T-helper 2 cell (primary cell): Measurements from ENCODE around the gene GP1BA.
A peak's percentile ranks its signal among the peaks of the same experiment; 100 is the strongest.
"Not testable (repeated sequence)": the region's sequence is repeated elsewhere in the genome, so short reads cannot be mapped to it uniquely, and the experiment has no call there.

ENCODE experiments used
- DNase-seq, 5 experiments: peaks; one replicate each; pipeline versions ENCODE4 v3.0.0 to v3.0.0-alpha.2; 2012 to 2022

GP1BA gene

GRCh38 chr17:4901648-4902344 is 30.3 kb upstream of the GP1BA start:
- DNase-seq: no peak

- no peak for DNase-seq
These were observed 29.5 kb upstream of the GP1BA start for GRCh38 chr17:4902540-4902939.

GRCh38 chr17:4903051-4903818 is 28.8 kb upstream of the GP1BA start, which contains the start of gene CHRNE:
CHRNE (minus strand) TSS chr17:4903098; CDS start chr17:4903063, 35 bp downstream.
- peak in 4 of 5 experiments; percentile 64 to 80 (median 68) for DNase-seq

- not testable (repeated sequence) for DNase-seq
These were observed 25.4 kb upstream of the GP1BA start for GRCh38 chr17:4906642-4907041.

- DNase-seq: no peak
These were observed 23.8 kb upstream of the GP1BA start for GRCh38 chr17:4908301-4908700.

GRCh38 chr17:4908711-4909496 is 23.2 kb upstream of the GP1BA start:
- peak; percentile 29 to 86 (median 54) for DNase-seq

- no peak for DNase-seq
These were observed 18.1 kb upstream of the GP1BA start for GRCh38 chr17:4913994-4914393.

- DNase-seq: not testable (repeated sequence)
These were observed 17.5 kb upstream of the GP1BA start for GRCh38 chr17:4914551-4914950.

GRCh38 chr17:4919511-4920047 is 12.5 kb upstream of the GP1BA start:
- no peak for DNase-seq

- no peak for DNase-seq
These were observed 11.6 kb upstream of the GP1BA start for GRCh38 chr17:4920351-4921048.

GRCh38 chr17:4921320-4921719 is 10.8 kb upstream of the GP1BA start:
- no peak for DNase-seq

- DNase-seq: not testable (repeated sequence)
These were observed 5.3 kb upstream of the GP1BA start for GRCh38 chr17:4926577-4927335.

- no peak for DNase-seq
These were observed 3.2 kb upstream of the GP1BA start for GRCh38 chr17:4928881-4929280.

- DNase-seq: no peak
These were observed 679 bp downstream of the GP1BA start for GRCh38 chr17:4932756-4933155.

- DNase-seq: no peak
These were observed 1.6 kb downstream of the GP1BA start for GRCh38 chr17:4933646-4934045.

GRCh38 chr17:4934173-4934979 is 2.3 kb downstream of the GP1BA start:
- peak in 1 of 5 experiments; percentile 20 for DNase-seq

GRCh38 chr17:4935650-4936049 is 3.6 kb downstream of the GP1BA start:
- DNase-seq: no peak

- no peak for DNase-seq
These were observed 4.4 kb downstream of the GP1BA start for GRCh38 chr17:4936436-4936835.

- DNase-seq: no peak
These were observed 5.5 kb downstream of the GP1BA start for GRCh38 chr17:4937553-4937952.

GRCh38 chr17:4938069-4938491 is 6.0 kb downstream of the GP1BA start:
- DNase-seq: no peak
